HG02884 (cell line): Measurements from ENCODE around the gene MYRFL.
"Not testable (repeated sequence)": the region's sequence is repeated elsewhere in the genome, so short reads cannot be mapped to it uniquely, and the experiment has no call there.

Source experiments
- ATAC-seq: cut with Tn5 transposase; IDR thresholded peaks from one replicate; pipeline ENCODE4 v1.9.1; 2021; ENCODE audit warnings: mild to moderate bottlenecking, moderate library complexity; ENCODE audit not compliant: unreplicated experiment

Gene MYRFL

DNA sequence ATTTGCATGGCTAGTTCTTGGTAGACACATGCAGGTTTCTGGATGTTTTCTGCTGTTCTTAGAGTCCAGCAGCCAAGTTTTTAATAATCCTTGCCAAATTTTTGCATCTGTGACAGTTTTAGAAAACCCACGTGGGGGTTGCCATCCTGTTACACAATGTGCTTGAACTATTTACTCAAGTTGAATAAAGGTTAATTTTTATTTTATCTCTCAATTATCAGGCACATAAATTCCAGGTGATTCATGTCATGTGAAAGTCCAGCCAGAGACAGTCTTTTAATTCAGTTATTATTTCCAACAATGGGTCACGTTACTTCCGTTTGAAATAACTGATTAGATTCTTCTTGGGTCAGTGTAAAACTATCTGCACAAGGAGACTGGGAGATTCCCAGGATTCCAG lies 15.7 kb downstream of the MYRFL start:
- ATAC-seq: no peak

DNA sequence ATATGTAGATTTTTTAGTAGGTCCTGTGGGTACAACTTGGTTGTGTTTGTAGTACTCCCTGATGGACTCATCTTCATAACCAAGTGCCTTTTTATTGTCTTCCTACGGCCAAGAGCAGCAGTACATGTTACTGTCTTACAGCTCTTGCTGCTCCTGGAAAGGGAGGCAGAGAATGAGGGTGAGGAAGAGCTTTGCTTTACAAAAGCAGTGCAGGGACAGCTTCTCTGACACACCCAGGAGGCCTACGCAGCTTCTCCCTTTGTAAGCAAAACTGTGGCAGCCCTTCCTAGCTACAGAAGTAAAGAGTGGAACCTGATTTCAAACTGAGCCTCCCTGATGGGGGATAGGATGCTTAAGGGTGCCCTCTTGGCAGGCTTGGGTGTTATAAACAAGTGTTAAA lies 18.6 kb downstream of the MYRFL start:
- no peak for ATAC-seq

DNA sequence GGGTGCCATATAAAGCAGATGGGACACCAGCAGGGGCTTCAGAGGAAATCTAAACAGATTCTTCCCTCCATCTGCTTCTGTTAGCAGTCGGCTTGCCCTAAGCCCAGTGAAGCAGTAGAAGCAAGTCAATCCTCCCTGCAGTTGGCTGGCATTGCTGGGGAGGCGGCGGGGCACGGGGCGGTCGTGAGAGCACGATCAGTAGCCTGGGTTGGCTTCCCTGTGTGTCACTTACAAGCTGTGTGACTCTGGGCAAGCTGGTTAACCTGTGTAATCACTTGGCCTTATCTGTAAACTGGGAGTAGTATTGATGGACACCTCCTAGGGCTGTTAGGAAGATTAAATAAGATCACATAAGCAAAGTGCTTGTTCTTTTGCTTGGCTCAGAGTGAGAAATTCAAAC lies 19.4 kb downstream of the MYRFL start:
- no peak for ATAC-seq

DNA sequence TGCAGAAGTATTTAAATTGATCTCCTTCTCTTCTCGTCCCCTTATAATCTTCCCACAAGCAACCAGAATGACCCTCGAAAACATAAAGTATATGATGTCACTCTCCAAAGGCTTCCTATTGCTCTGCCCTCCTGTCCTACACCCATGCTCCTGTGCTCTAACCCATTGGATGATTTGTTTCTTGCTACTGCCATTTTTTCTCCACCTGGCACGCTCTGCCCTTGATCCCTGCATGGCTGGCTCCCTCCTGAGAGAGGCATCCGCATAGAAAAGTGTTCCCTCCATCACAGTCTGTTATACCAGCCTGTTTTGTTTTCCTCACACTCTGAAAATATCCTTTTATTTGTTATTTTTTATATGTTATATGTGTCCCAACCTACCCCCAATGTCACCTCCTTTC lies 19.8 kb downstream of the MYRFL start:
- ATAC-seq: no peak

DNA sequence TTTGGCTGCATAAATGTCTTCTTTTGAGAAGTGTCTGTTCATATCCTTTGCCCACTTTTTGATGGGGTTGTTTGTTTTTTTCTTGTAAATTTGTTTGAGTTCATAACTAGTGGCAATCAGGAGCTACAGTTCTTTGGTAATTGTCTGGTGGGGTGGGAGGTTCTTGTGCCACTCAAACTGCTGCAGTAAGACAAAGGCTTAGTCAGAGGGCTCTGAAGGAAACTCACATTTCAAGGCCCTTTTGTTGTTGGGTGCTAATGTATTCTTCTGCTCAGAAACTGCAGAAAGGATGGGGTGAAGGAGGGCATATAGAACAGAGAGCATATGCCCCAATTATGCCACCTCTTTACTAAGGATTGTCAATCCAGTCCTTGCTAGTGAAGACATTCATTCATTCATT lies 21.9 kb downstream of the MYRFL start:
- ATAC-seq: no peak

DNA sequence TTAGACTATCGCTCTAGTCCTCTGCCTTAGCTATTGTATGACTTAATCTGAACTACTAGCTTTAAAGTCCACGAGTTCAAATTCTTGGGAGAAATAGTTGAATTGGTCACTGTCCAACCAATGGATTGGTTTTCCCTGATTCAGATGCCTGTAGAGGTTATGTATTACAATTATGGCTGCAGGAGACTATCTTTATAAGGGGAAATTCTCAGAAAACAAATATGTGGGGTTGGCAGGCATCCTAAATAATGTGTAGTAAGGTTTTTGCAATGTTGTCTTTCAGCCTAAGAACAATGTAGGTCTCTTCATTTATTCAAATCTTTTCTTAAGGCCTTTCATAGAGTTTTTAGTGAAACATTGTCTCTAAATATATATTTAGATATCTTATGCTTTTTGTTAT lies 26.9 kb downstream of the MYRFL start:
- no peak for ATAC-seq

DNA sequence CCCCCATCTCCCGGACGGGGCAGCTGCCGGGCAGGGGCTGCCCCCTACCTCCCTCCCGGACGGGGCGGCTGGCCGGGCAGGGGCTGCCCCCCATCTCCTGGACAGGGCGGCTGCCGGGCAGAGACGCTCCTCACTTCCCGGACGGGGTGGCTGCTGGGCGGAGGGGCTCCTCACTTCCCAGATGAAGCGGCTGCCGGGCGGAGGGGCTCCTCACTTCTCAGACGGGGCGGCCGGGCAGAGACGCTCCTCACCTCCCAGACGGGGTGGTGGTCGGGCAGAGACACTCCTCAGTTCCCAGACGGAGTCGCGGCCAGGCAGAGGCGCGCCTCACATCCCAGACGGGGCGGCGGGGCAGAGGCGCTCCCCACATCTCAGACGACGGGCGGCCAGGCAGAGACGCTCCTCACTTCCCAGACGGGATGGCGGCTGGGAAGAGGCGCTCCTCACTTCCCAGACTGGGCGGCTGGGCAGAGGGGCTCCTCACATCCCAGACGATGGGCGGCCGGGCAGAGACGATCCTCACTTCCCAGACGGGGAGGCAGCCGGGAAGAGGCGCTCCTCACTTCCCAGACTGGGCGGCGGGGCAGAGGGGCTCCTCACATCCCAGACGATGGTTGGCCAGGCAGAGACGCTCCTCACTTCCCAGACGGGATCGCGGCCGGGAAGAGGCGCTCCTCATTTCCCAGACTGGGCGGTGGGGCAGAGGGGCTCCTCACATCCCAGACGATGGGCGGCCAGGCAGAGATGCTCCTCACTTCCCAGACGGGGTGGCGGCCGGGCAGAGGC lies 28.3 kb downstream of the MYRFL start:
- ATAC-seq: not testable (repeated sequence)

DNA sequence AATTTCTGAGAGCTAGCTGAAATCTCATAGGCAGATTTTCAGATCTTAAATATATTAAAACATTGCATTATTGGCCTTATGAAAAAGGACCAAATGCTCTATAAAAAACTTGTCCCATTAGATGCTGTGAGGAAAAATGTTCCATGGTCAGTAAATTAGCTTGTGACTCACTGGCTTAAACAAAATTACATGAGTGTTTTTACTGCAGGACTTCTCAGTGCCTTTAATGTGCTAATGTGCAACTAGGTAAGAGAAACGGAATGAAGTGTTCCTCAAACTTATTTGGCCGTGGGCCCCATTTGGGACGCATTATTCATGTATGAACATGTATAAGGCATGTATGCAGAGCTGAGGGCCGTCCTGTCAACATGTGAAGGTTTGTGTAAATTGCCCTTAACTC lies 41.7 kb downstream of the MYRFL start:
- no peak for ATAC-seq

DNA sequence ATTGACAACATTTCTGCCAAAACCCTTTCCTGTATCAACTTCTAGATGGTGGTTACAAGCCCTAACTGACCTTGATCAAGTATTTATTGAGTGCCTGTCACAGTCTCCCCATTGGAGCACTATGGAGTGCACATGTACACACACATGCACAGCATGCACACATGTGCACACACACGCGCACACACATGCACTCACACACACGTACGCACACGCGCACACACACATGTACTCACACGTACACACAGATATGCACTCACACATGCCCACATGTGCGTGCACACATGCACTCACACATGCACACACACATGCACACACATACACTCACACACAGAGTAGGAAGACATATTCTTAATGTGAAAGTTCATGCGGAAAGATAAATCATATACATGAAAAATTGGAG lies 43.7 kb downstream of the MYRFL start:
- no peak for ATAC-seq

DNA sequence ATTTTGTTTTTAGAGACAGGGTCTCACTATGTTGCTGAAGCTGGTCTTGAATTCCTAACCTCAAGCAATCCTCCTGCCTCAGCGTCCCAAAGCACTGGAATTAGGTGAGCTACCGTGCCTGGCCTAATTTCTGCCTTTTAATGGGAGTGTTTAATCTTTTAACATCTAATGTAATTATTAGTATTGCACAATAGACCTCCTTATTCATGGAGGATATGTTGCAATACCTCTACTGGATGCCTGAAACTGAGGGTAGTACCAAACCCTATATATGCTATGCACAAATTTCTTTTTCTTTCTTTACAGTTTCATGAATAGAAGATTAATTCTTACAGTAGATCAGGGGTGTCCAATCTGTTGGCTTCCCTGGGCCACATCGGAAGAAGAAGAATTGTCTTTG lies 47.8 kb downstream of the MYRFL start:
- no peak for ATAC-seq

DNA sequence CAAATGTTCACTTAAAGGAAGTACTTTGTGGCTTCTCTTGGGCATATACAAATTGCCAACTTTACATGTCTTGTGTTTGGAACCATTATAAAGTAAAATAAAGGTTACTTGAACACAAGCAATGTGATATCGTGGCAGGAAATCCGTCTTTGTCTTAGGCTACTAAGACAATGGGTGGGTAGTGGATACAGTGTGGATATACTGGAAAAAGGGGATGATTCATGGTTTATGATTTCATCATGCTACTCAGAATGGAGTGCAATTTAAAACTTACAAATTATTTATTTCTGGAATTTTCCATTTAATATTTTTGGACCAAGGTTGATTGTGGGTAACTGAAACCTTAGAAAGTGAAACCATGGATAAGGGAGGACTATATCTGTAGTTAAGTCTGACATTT lies 48.4 kb downstream of the MYRFL start:
- ATAC-seq: no peak

DNA sequence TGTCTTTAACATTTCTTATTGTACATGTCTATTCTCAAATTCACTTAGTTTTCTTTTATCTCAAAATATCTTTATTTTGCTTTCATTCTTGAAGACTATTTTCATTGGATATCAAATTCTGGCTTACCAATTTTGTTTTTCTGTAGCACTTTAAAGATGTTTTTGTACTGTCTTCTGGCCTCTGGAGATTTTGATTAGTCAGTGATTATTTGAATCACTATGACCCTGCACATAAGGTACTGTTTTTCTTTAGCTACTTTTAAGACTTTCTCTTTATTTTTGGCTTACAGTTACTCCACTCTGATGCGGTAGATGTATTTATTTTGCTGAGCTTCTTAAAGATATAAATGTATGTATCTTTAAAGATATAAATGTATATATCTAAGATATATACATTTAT lies 49.6 kb downstream of the MYRFL start:
- no peak for ATAC-seq

DNA sequence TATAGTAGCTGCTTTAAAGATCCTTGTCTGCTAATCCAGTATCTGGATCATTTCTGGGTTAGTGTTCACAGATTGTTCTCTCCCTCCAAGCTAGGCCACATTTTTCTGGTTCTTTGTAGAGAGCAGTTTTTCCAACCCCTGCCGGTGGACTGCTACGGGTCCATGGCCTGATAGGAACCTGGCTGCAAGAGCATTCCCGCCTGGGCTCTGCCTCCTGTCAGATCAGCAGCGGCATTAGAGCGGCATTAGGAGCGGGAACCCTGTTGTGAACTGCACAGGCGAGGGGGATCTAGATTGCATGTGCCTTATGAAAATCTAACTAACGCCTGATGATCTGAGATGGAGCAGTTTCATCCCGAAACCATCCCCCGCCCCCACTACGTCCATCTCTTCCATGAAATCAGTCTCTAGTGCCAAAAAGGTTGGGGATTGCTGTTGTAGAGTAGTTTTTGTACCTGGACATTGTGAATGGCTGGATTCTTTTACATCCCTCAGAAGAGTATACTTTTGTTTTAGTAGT lies 50.4 kb downstream of the MYRFL start:
- ATAC-seq: no peak

DNA sequence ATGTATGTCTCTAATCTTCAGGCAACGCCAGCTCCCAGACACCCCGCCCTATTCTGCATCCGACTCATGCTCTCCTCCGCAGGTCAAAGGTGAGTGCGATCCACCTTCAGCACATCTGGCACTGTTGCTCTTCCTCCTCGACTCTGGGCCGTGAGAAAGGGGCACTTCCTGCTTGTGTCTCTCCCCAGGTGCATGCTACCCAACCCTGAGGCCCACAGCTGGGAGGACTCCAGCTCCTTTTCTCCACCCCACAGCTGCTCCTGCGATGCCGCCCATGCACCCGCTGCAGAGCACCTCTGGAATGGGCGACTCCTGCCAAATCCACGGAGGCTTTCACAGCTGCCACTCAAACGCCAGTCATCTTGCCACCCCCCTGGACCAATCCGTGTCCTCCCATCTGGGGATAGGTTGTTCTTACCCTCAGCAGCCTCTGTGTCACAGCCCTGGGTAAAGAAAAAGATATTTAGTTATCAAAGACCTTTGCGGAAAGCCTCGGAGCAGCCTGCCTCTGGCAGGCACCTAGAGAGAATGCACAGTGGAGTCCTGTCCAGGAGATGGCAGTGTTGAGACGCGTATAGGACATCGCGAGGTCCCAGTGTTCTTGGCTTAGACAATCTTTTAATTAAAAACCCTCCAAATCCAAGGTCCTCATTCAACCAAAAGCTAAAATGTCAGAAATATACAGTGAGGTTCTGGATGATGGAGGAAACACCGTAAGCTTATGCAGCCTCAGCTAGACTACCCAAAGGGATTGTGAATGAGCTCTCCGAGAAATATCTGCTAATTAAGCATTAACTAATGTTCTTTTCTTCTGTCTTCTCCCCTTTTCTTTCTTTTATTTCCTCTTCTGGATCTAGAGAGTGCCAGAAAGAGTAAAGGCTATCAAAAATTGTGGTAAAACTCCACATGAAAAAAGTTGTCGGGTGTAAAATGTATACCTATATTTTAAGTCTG lies 54.3 kb downstream of the MYRFL start:
- peak; percentile 90 for ATAC-seq

DNA sequence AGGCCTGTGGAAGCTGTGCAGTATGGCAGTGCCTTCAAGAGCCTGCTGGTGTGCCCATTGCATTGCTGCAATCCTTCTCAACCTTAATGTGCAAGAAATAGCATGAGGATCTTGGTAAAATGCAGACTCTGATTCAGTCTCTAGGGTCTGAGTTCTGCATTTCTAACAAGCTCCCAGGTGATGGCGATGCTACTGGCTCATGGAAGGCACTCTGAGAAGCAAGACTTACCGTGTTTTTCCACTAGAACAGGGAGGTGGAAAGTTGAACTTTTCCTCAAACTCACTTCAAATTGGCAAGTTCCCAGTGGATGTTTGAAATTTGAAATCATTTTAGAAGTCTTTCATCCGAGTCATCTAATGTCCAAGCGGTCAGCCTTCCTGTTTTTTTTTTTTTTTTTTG lies 55.5 kb downstream of the MYRFL start:
- ATAC-seq: no peak

DNA sequence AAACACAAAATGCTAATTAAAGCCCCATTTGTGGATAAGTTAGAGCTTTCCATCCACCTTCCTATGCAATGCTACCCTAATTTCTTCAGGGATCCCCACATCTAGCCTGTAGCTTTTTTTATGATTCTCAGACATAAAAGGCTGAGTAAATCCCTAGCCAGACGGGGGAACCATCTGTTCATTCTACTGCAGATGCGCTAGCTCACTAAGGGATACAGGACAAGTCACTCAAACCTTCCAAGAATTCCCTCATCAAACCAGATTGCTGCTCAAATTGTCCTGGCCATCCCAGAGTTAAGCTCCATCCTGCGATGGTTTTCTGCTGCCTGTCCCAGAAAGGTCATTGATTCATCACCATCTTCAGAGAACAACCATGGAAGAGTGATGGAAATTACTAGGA lies 56.7 kb downstream of the MYRFL start:
- ATAC-seq: no peak

DNA sequence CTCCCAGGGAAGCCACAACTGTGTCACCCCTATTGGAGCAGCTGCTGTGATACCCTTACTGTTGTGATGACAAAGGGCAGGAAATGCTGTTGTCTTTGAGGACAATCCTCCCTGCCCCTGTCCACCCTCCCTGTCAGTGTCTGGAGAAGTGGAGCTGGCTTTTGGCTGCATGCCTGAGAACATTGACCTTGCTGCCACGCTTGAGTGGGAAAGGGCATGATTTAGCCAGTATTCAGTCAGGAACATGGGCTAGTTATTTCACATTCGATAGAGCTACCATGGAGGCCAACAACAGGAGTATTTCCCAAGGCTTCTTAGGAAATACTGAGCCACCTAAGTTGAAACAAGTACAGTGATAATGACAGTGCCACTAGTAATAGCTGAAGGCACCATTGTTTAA lies 59.4 kb downstream of the MYRFL start:
- ATAC-seq: no peak

DNA sequence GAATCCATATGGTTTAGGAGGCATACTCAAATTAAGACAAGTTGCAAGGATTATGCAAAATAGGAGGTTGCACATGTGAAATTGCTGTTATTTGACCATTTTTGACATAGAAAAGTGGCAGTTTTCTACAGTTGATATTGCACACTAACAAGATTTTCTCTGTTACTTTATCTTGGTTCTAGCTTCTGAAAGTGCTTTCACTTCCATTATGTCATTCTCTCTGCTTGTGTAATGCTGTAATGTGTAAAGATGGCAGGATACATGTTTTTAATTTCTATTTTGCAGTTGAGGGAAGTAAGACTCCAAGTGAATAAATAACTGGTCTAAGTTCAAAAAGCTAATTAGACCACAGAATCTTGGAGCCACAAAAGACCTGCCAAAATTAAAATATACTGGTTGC lies 60.6 kb downstream of the MYRFL start:
- ATAC-seq: peak; percentile 48

DNA sequence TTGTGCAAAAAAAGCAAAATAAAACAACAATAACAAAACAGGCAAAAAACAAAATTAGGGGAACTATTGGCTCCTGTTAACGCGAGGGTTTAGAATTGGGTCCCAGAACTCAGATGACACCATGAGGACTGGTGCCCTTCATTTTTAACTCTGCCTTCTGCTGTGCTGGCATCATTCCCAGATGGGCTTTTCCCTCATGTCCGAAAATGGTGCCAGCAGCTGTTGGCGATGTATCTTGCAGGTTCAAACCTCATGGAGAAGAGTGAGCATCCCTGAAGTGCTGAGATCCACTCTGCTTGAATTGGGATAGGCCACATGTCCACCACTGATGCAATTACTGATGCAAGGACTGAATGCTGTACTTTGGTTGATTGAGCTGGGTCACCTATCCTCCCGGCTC lies 61.1 kb downstream of the MYRFL start:
- no peak for ATAC-seq

DNA sequence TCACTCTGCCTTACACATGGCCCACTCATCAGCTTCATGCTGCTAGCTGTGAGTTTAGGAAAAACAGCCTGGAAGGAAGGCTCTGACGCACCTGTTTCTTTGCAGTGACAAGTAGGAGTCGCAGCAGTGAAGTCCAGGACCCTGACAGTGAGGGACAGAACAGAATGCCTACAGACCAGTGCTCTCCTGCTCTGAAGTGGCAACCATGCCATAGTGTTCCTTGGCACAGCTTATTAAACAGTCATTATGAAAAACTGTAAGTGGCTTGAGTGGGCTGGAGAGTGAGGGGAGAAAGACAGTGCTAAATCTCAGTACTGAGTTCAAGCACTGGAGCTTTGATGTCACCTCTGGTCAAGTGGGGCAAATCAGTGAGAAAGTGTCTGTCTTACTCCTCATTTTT lies 61.7 kb downstream of the MYRFL start:
- ATAC-seq: no peak

DNA sequence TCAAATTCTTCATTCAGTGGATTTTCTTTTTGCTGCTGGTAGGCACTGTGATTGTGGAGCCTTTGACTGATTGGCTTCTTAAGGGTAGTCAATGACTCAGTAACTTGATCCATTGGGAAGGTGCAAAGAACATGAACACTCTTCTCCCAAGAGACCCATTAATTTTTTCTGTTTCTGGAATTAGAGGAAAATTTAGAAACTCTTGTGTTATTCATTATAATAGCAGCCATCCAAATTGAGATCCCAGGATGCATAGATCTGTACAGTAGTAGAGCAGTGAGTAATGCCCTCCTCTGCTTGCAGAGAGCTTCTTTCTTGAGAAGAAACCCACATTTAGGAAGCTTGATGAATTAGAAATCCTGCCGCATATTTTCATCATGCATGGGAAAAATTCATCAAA lies 63.9 kb downstream of the MYRFL start:
- no peak for ATAC-seq

DNA sequence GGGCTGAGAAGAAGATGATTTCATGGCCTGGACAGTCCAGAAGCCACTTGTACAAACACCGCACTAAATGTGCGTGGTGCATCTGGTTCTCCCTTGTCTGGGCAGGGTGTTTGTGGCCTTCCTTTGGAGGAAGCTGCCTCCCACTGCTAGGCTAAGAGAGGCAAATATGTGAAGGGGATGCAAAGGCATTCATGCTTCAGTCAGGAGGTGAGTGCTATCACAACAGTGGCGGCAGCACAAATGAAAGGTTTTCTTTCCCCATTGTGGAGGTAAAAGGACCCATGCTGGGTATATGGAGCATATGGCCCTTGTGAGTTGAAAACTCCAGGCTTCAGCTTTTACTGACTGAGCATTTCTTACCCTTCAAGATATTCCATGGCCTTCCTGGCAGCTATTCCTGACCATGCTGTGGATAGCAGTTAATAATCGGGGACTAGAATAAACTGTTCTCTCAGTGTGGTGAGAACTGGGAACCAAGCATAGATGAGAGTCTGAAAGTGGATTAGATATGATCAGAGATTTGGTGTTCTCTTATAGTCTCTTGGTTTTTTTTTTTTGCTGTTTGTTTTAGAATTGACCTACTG lies 69.9 kb downstream of the MYRFL start:
- ATAC-seq: no peak
